Endothelial cell of umbilical vein (primary cell): ENCODE results near the gene TIPRL.

ENCODE experiments used
- CTCF ChIP-seq, 2 donors: IDR thresholded peaks; 1 replicate in 1 of 2; 2 replicates in 1 of 2; pipeline ENCODE4 v1.5.1; 2011; ENCODE audit warnings: low read length in 2 of 2, mild to moderate bottlenecking in 2 of 2, moderate library complexity in 2 of 2, control low read depth in 1 of 2, inconsistent platforms in 1 of 2, low read depth in 1 of 2; ENCODE audit not compliant: insufficient read depth in 1 of 2; ENCODE audit errors: extremely low read depth in 1 of 2
- POLR2A ChIP-seq: IDR thresholded peaks from 2 replicates; pipeline ENCODE4 v1.6.1; 2012; ENCODE audit warnings: low read depth, mild to moderate bottlenecking, control low read depth, low read length
- POLR2AphosphoS5 ChIP-seq: IDR thresholded peaks from 2 replicates; pipeline ENCODE4 v1.6.1; 2012; ENCODE audit warnings: low read depth, mild to moderate bottlenecking, control low read depth, low read length, moderate library complexity; ENCODE audit not compliant: insufficient read depth

- TF ChIP-seq POLR2A (no peak), CTCF (IDR thresholded peaks at IDR 0.05; ENCODE audit: extremely low read depth in 1 of 2, insufficient read depth in 1 of 2, low read depth in 1 of 2, low read length in 2 of 2) (no peak), POLR2AphosphoS5 (no peak)
Measured at GRCh38 chr1:168179438-168180147, 831 bp downstream of the TIPRL start.
